Endothelial cell of umbilical vein (primary cell): ENCODE results near the gene COA3. TPM values are rescaled to one million over a fixed set of nuclear protein-coding genes. Genes with fewer than 3 reads are reported as not detected.

Source experiments
- BruUV-seq: library from RNA; stranded (reverse); fragments of 400-500 nt; replicated peaks from 2 replicates; lab custom pipeline; 2021; lab: Mats Ljungman, UMichigan
- CTCF ChIA-PET: fragments of 300-600, 350-600 bp; sonication (Branson Sonifier 250); formaldehyde crosslinking; loops from one replicate; lab custom pipeline; 2021; ENCODE audit warnings: antibody characterized with exemption, inconsistent platforms; lab: Charles Lee
- POLR2A ChIA-PET: fragments of 300-600, 350-600 bp; sonication (Branson Sonifier 250); formaldehyde crosslinking; loops from one replicate; lab custom pipeline; 2021; ENCODE audit warnings: antibody characterized with exemption, inconsistent platforms; lab: Charles Lee
- DNase-seq: peaks from one replicate; pipeline ENCODE4 v3.0.0-alpha.2; 2011; ENCODE audit warnings: low read depth, low spot score
- FAIRE-seq: peaks from 2 replicates; lab custom pipeline; 2011; peaks lifted over from hg19 to GRCh38; lab: Jason Lieb, UNC
- H2AFZ ChIP-seq: 2 replicates; pipeline ENCODE4 v1.6.0; 2012; ENCODE audit warnings: low read depth, low read length, control low read depth, inconsistent platforms
- H3K27ac ChIP-seq: 2 replicates; pipeline ENCODE4 v1.5.1; 2011; ENCODE audit warnings: low read depth, mild to moderate bottlenecking, control low read depth, low read length, moderate library complexity; ENCODE audit not compliant: insufficient read depth
- H3K27me3 ChIP-seq, 2 experiments: 2 replicates each; pipeline versions ENCODE4 v1.6.0 to v1.6.1; 2011; ENCODE audit warnings: low read length in 2 of 2, mixed read lengths in 1 of 2; ENCODE audit not compliant: control insufficient read depth in 2 of 2, insufficient read depth in 2 of 2
- H3K36me3 ChIP-seq, 2 experiments: 2 replicates in 1 of 2; 3 replicates in 1 of 2; pipeline ENCODE4 v1.5.1; 2011; ENCODE audit warnings: low read length in 2 of 2, mild to moderate bottlenecking in 1 of 2, moderate library complexity in 1 of 2; ENCODE audit not compliant: control insufficient read depth in 2 of 2, insufficient read depth in 2 of 2; ENCODE audit errors: extremely low read depth in 1 of 2
- H3K4me1 ChIP-seq: 3 replicates; pipeline ENCODE4 v1.5.1; 2011; ENCODE audit warnings: mild to moderate bottlenecking, low read length; ENCODE audit not compliant: control insufficient read depth, insufficient read depth; ENCODE audit errors: extremely low read depth
- H3K4me2 ChIP-seq: 2 replicates; pipeline ENCODE4 v1.6.1; 2011; ENCODE audit warnings: low read length, control low read depth, mixed read lengths; ENCODE audit not compliant: insufficient read depth
- H3K4me3 ChIP-seq, 3 experiments: fragments of 200-600 bp in 1 of 3; sonication (generic), shearing (Covaris generic) in 1 of 3; replicated peaks in 1 of 3; 2 replicates each; pipeline ENCODE4 v1.5.1; 2011 to 2016; ENCODE audit warnings: control low read depth in 3 of 3, low read length in 3 of 3, mild to moderate bottlenecking in 2 of 3, inconsistent platforms in 1 of 3, low read depth in 1 of 3, moderate library complexity in 1 of 3; ENCODE audit not compliant: insufficient read depth in 1 of 3
- H3K79me2 ChIP-seq: 2 replicates; pipeline ENCODE4 v1.6.0; 2012; ENCODE audit warnings: low read length, inconsistent platforms; ENCODE audit not compliant: control insufficient read depth, insufficient read depth
- H3K9ac ChIP-seq: replicated peaks from 2 replicates; pipeline ENCODE3; 2011; ENCODE audit warnings: low read length, control low read depth; ENCODE audit not compliant: insufficient read depth; ENCODE audit errors: extremely low read depth
- H3K9me1 ChIP-seq: replicated peaks from 3 replicates; pipeline ENCODE4 v1.6.0; 2011; ENCODE audit warnings: mild to moderate bottlenecking, low read length; ENCODE audit not compliant: control insufficient read depth, insufficient read depth; ENCODE audit errors: extremely low read depth
- H3K9me3 ChIP-seq: replicated peaks from 2 replicates; pipeline ENCODE4 v1.5.1; 2012; ENCODE audit warnings: low read length, inconsistent platforms; ENCODE audit not compliant: control insufficient read depth, insufficient read depth
- H4K20me1 ChIP-seq: replicated peaks from 2 replicates; pipeline ENCODE3; 2011; ENCODE audit warnings: mild to moderate bottlenecking, low read length; ENCODE audit not compliant: control insufficient read depth, insufficient read depth; ENCODE audit errors: extremely low read depth
- CTCF ChIP-seq, 2 donors: IDR thresholded peaks; 1 replicate in 1 of 2; 2 replicates in 1 of 2; pipeline ENCODE4 v1.5.1; 2011; ENCODE audit warnings: low read length in 2 of 2, mild to moderate bottlenecking in 2 of 2, moderate library complexity in 2 of 2, control low read depth in 1 of 2, inconsistent platforms in 1 of 2, low read depth in 1 of 2; ENCODE audit not compliant: insufficient read depth in 1 of 2; ENCODE audit errors: extremely low read depth in 1 of 2
- EZH2 ChIP-seq: IDR thresholded peaks from 2 replicates; pipeline ENCODE4 v1.6.1; 2012; ENCODE audit warnings: borderline replicate concordance, low read depth, mild to moderate bottlenecking, moderate library complexity, low read length, inconsistent platforms; ENCODE audit not compliant: severe bottlenecking
- FOS ChIP-seq: IDR thresholded peaks from 2 replicates; pipeline ENCODE4 v1.6.1; 2011; ENCODE audit warnings: mild to moderate bottlenecking, low read length, moderate library complexity, borderline replicate concordance; ENCODE audit not compliant: insufficient read depth
- GATA2 ChIP-seq: IDR thresholded peaks from 2 replicates; pipeline ENCODE4 v1.7.0; 2011; ENCODE audit warnings: low read depth, mild to moderate bottlenecking, moderate library complexity, mixed read lengths, low read length; ENCODE audit not compliant: insufficient read length, insufficient read depth
- JUN ChIP-seq: IDR thresholded peaks from 2 replicates; pipeline ENCODE4 v1.6.1; 2011; ENCODE audit warnings: borderline replicate concordance, low read depth; ENCODE audit not compliant: insufficient read length, insufficient read depth
- MAX ChIP-seq: IDR thresholded peaks from 2 replicates; pipeline ENCODE4 v1.6.1; 2011; ENCODE audit not compliant: insufficient read depth, insufficient read length
- MYC ChIP-seq: IDR thresholded peaks from one replicate; pipeline ENCODE4 v1.6.1; 2011; ENCODE audit warnings: mild to moderate bottlenecking, low read depth, low read length
- POLR2A ChIP-seq: IDR thresholded peaks from 2 replicates; pipeline ENCODE4 v1.6.1; 2012; ENCODE audit warnings: low read depth, mild to moderate bottlenecking, control low read depth, low read length
- POLR2AphosphoS5 ChIP-seq: IDR thresholded peaks from 2 replicates; pipeline ENCODE4 v1.6.1; 2012; ENCODE audit warnings: low read depth, mild to moderate bottlenecking, control low read depth, low read length, moderate library complexity; ENCODE audit not compliant: insufficient read depth
- dilution Hi-C: fragments of 300-500 bp; cut with MboI; formaldehyde crosslinking; loops from one replicate; pipeline ENCODE4 v1.15.0; 2019; ENCODE audit warnings: low sequenced_read_pairs; ENCODE audit not compliant: extremely low pct_ligation_motif_present
- intact Hi-C: fragments of 100-400 bp; cut with micrococcal nuclease; formaldehyde crosslinking; loops from one replicate; pipeline ENCODE4 v1.10.0; 2022
- polyA plus RNA-seq, 4 experiments: library from polyadenylated mRNA; depleted of rRNA in 3 of 4; stranded (reverse) in 3 of 4; unstranded in 1 of 4; fragments of >200 nt; gene quantifications; 2 replicates each; pipeline versions ENCODE4 v1.2.1 to v1.2.3, GENCODE V29; 2011 to 2012; ENCODE audit warnings: missing spikeins in 1 of 4
- total RNA-seq: library from RNA; stranded (reverse); gene quantifications from 2 replicates; pipeline ENCODE4 v1.2.3, GENCODE V29; 2021

The COA3 gene
- total and polyA plus RNA-seq, 2 donors (not counting 3 experiments of a cell fraction or from before 2014, with no cell fraction given) = 56.6 to 126 TPM

- POLR2A ChIA-PET = no interaction called here
- no peaks in the 10 kb centered on the region for H4K20me1 ChIP-seq
- TF ChIP-seq EZH2 (no peak), FOS (no peak), MYC (no peak), MAX (no peak), POLR2A (no peak)
- H3K27me3 ChIP-seq = no peaks in the 10 kb centered on the region
- no peaks in the 10 kb centered on the region for H3K9me3 ChIP-seq
- no peaks in the 10 kb centered on the region for H3K9me1 ChIP-seq
- CTCF ChIA-PET = interaction anchor here (1.2 to 3.0 kb wide), 4 partner anchors 11 to 93 kb away, joined by 3 to 14 read pairs (median 6); partner anchors contain the start of gene BECN1
- peaks cover 26% of the 10 kb centered on the region for H3K79me2 ChIP-seq
- no peak for DNase-seq
- peaks cover 17% of the 10 kb centered on the region for H3K4me1 ChIP-seq
- peaks cover 18% of the 10 kb centered on the region in 2 experiments for H3K36me3 ChIP-seq
- no peak overlapping the region for H3K9ac ChIP-seq
- H3K4me3 ChIP-seq = no peak overlapping the region
- H2AFZ ChIP-seq = no peak overlapping the region
- H3K4me2 ChIP-seq = no peak overlapping the region
- no peak for FAIRE-seq
- dilution Hi-C loops = no loop called here
- intact Hi-C loops = no loop called here
- no peak overlapping the region for H3K27ac ChIP-seq
- no TSS peak for BruUV-seq
Measured at GRCh38 chr17:42835732-42836131, 37.2 kb upstream of the COA3 start.

GRCh38 chr17:42833767-42834422, 35.4 kb upstream of the COA3 start:
- Histone ChIP-seq H3K79me2 (peaks cover 26% of the 10 kb centered on the region), H3K27me3 (peaks cover 0 to 3% of the 10 kb centered on the region in 2 experiments), H3K4me1 (peaks cover 17% of the 10 kb centered on the region), H2AFZ (peak overlapping the region; percentile 68), H3K9me3 (no peaks in the 10 kb centered on the region), H3K36me3 (peaks cover 13 to 15% of the 10 kb centered on the region in 2 experiments), H3K4me3 (peak overlapping the region; percentile 58 to 81 (median 80)), H4K20me1 (no peaks in the 10 kb centered on the region), H3K9me1 (no peaks in the 10 kb centered on the region), H3K9ac (peak overlapping the region; percentile 86), H3K27ac (peak overlapping the region; percentile 71), H3K4me2 (peak overlapping the region; percentile 73)
- intact Hi-C loops = loop anchor here (1.0 kb wide), 1 partner anchor 36 kb away; the partner anchor contains the start of genes CNTD1 and COA3
- ChIA-PET POLR2A (no interaction called here), CTCF (interaction anchor here (0.5 to 3.0 kb wide), 6 partner anchors 9 to 164 kb away, joined by 3 to 18 read pairs (median 4); partner anchors contain the start of genes BECN1 and RPL27)
- TSS peak; percentile 50 for BruUV-seq
- TF ChIP-seq GATA2 (no peak), MYC (no peak), POLR2AphosphoS5 (no peak), CTCF (IDR thresholded peaks at IDR 0.05; ENCODE audit: extremely low read depth in 1 of 2, insufficient read depth in 1 of 2, low read depth in 1 of 2, low read length in 2 of 2) (no peak), FOS (no peak), EZH2 (no peak), MAX (no peak), JUN (no peak), POLR2A (no peak)
- DNase-seq (no peak), FAIRE-seq (no peak)
- dilution Hi-C loops = no loop called here
